ENCODE measurements around the gene PRIMPOL. TPM values are rescaled to one million over a fixed set of nuclear protein-coding genes. Genes with fewer than 3 reads are reported as not detected.

PRIMPOL gene
- total and polyA plus RNA-seq, 9 of the 15 experiments (the other 6 are each of a cell fraction or from before 2014, with no cell fraction given), result 11.0 to 32.0 (median 16.1) TPM

DNA sequence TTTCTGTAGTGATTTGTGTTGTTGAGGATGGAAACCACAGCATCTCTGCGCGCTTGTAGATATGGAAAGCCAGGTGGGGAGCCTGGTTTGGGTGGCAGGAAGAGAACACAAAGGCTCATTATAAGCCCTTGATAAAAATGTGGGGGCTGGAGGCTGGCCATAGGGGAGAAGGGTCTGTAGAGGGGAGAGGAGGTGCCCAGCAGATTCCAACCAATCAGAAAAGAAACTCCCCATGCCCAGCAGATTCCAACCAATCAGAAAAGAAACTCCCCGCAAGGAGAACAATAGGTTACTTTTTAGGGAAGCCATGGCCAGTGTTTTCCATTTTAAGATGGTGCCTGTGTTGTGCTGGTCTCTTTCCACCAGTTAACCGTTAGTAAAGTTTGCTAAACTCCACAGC lies 94.1 kb downstream of the PRIMPOL start:
- Histone ChIP-seq H3K9me1 (ENCODE audit: control insufficient read depth, insufficient read depth, low read length) (no peaks in the 10 kb centered on the region), H3K27me3 (ENCODE audit: control insufficient read depth in 2 of 2, insufficient read depth in 2 of 2, low read length in 2 of 2) (no peaks in the 10 kb centered on the region), H3K36me3 (ENCODE audit: control insufficient read depth, insufficient read depth, low read length) (no peaks in the 10 kb centered on the region), H4K20me1 (replicated peaks; ENCODE audit: control insufficient read depth, insufficient read depth, low read length) (no peaks in the 10 kb centered on the region), H3K4me3 (no peak overlapping the region), H3K9ac (ENCODE audit: insufficient read depth in 1 of 2, low read depth in 2 of 2, low read length in 2 of 2) (no peak overlapping the region), H3K27ac (ENCODE audit: extremely low read depth, low read depth, low read length) (no peak overlapping the region), H3K79me2 (ENCODE audit: control insufficient read depth, insufficient read depth, low read length) (no peaks in the 10 kb centered on the region), H3K9me3 (replicated peaks; ENCODE audit: control insufficient read depth, insufficient read depth, low read depth, low read length) (peaks cover 2% of the 10 kb centered on the region; the same call in 1 of the 2 replicates), H3K4me1 (replicated peaks in 1 of 2; ENCODE audit: control insufficient read depth in 2 of 2, insufficient read depth in 2 of 2, low read length in 2 of 2) (peaks cover 17 to 22% of the 10 kb centered on the region in 2 experiments), H2AFZ (ENCODE audit: low read depth, low read length) (no peak overlapping the region), H3K4me2 (ENCODE audit: insufficient read depth, low read length) (no peak overlapping the region)
- intact Hi-C loops (cut with micrococcal nuclease) (no loop called here), in situ Hi-C loops (cut with MboI) (loop anchor here (10.0 kb wide), 1 partner anchor 231 kb away; no protein-coding TSS in a partner anchor)
- 67% methylated on average over 4 of the region's 4 CpGs for WGBS (ENCODE audit: insufficient coverage, low coverage, missing lambda C conversion rate)
- no peak for ATAC-seq
- no peak for TF ChIP-seq XRCC4 (IDR thresholded peaks at IDR 0.05; ENCODE audit: extremely low read depth, insufficient read depth, insufficient read length)
- TF ChIP-seq, protein P1, sequence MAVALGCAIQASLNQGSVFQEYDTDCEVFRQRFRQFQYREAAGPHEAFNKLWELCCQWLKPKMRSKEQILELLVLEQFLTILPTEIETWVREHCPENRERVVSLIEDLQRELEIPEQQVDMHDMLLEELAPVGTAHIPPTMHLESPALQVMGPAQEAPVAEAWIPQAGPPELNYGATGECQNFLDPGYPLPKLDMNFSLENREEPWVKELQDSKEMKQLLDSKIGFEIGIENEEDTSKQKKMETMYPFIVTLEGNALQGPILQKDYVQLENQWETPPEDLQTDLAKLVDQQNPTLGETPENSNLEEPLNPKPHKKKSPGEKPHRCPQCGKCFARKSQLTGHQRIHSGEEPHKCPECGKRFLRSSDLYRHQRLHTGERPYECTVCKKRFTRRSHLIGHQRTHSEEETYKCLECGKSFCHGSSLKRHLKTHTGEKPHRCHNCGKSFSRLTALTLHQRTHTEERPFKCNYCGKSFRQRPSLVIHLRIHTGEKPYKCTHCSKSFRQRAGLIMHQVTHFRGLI (CRISPR knock-in tag; IDR thresholded peaks at IDR 0.05), result no peak
- no peak for TF ChIP-seq ZNF561 (CRISPR knock-in tag; conservative IDR thresholded peaks at IDR 0.05)
- no peak for TF ChIP-seq RBBP5 (IDR thresholded peaks at IDR 0.05; ENCODE audit: borderline replicate concordance, insufficient read depth, low read length, poor library complexity, severe bottlenecking)
- TF ChIP-seq CAMTA2 (CRISPR knock-in tag; conservative IDR thresholded peaks at IDR 0.05), result no peak
- no peak for TF ChIP-seq ZNF140 (CRISPR knock-in tag; IDR thresholded peaks at IDR 0.05)
- TF ChIP-seq, protein P2, sequence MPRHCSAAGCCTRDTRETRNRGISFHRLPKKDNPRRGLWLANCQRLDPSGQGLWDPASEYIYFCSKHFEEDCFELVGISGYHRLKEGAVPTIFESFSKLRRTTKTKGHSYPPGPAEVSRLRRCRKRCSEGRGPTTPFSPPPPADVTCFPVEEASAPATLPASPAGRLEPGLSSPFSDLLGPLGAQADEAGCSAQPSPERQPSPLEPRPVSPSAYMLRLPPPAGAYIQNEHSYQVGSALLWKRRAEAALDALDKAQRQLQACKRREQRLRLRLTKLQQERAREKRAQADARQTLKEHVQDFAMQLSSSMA (CRISPR knock-in tag; IDR thresholded peaks at IDR 0.05), result no peak
- TF ChIP-seq, protein P3, sequence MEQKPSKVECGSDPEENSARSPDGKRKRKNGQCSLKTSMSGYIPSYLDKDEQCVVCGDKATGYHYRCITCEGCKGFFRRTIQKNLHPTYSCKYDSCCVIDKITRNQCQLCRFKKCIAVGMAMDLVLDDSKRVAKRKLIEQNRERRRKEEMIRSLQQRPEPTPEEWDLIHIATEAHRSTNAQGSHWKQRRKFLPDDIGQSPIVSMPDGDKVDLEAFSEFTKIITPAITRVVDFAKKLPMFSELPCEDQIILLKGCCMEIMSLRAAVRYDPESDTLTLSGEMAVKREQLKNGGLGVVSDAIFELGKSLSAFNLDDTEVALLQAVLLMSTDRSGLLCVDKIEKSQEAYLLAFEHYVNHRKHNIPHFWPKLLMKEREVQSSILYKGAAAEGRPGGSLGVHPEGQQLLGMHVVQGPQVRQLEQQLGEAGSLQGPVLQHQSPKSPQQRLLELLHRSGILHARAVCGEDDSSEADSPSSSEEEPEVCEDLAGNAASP (IDR thresholded peaks at IDR 0.05), result no peak
- TF ChIP-seq STAG1 (CRISPR knock-in tag; IDR thresholded peaks at IDR 0.05; ENCODE audit: borderline replicate concordance), result no peak
- TF ChIP-seq, protein P4, sequence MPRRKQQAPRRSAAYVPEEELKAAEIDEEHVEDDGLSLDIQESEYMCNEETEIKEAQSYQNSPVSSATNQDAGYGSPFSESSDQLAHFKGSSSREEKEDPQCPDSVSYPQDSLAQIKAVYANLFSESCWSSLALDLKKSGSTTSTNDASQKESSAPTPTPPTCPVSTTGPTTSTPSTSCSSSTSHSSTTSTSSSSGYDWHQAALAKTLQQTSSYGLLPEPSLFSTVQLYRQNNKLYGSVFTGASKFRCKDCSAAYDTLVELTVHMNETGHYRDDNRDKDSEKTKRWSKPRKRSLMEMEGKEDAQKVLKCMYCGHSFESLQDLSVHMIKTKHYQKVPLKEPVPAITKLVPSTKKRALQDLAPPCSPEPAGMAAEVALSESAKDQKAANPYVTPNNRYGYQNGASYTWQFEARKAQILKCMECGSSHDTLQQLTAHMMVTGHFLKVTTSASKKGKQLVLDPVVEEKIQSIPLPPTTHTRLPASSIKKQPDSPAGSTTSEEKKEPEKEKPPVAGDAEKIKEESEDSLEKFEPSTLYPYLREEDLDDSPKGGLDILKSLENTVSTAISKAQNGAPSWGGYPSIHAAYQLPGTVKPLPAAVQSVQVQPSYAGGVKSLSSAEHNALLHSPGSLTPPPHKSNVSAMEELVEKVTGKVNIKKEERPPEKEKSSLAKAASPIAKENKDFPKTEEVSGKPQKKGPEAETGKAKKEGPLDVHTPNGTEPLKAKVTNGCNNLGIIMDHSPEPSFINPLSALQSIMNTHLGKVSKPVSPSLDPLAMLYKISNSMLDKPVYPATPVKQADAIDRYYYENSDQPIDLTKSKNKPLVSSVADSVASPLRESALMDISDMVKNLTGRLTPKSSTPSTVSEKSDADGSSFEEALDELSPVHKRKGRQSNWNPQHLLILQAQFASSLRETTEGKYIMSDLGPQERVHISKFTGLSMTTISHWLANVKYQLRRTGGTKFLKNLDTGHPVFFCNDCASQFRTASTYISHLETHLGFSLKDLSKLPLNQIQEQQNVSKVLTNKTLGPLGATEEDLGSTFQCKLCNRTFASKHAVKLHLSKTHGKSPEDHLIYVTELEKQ (CRISPR knock-in tag; IDR thresholded peaks at IDR 0.05), result no peak
- TF ChIP-seq SMAD2 (IDR thresholded peaks at IDR 0.05; ENCODE audit: low read depth, low read length), result no peak
- no peak for TF ChIP-seq KAT2B (IDR thresholded peaks at IDR 0.05; ENCODE audit: low read depth, low read length)
- TF ChIP-seq CC2D1A (IDR thresholded peaks at IDR 0.05), result no peak
- DNase-seq (ENCODE audit: extremely low read depth in 1 of 4, low spot score in 3 of 4), result no peak
- ChIA-PET CTCF (ENCODE audit: low intra/inter-chr PET ratio) (no interaction called here), POLR2A (interaction anchor here (0.6 kb wide), 1 partner anchor 144 kb away, joined by 3 read pairs; no protein-coding TSS in a partner anchor)
- BruUV-seq (replicated peaks), result no TSS peak
- no peak for FAIRE-seq

Data from K562 (cell line).